Osteocyte (in vitro differentiated cells): ENCODE results near the gene DEPDC1B. TPM values are rescaled to one million over a fixed set of nuclear protein-coding genes. Genes with fewer than 3 reads are reported as not detected.
A peak's percentile ranks its signal among the peaks of the same experiment; 100 is the strongest.
"Not testable (repeated sequence)": the region's sequence is repeated elsewhere in the genome, so short reads cannot be mapped to it uniquely, and the experiment has no call there.

Source experiments
- DNase-seq: peaks from one replicate; pipeline ENCODE4 v3.0.0; 2021; ENCODE audit warnings: mixed read lengths; ENCODE audit not compliant: unreplicated experiment; ENCODE audit errors: extremely low spot score
- H3K27ac Mint-ChIP-seq: one replicate; pipeline ENCODE4 v1.8.0; 2021; ENCODE audit warnings: mild to moderate bottlenecking, mixed read lengths; ENCODE audit not compliant: unreplicated experiment
- H3K27me3 Mint-ChIP-seq: one replicate; pipeline ENCODE4 v1.8.0; 2021; ENCODE audit warnings: mixed read lengths; ENCODE audit not compliant: unreplicated experiment
- H3K36me3 Mint-ChIP-seq: one replicate; pipeline ENCODE4 v1.8.0; 2021; ENCODE audit warnings: mixed read lengths; ENCODE audit not compliant: unreplicated experiment
- H3K4me1 Mint-ChIP-seq: one replicate; pipeline ENCODE4 v1.8.0; 2021; ENCODE audit warnings: mixed read lengths; ENCODE audit not compliant: unreplicated experiment
- H3K4me3 Mint-ChIP-seq: one replicate; pipeline ENCODE4 v1.8.0; 2021; ENCODE audit warnings: mild to moderate bottlenecking, moderate library complexity, mixed read lengths; ENCODE audit not compliant: unreplicated experiment
- H3K9me3 Mint-ChIP-seq: one replicate; pipeline ENCODE4 v1.8.0; 2021; ENCODE audit warnings: mixed read lengths; ENCODE audit not compliant: unreplicated experiment
- total RNA-seq: library from RNA; stranded (reverse); gene quantifications from 2 replicates; pipeline ENCODE4 v1.2.1, GENCODE V29; 2021
- TF ChIP-seq, protein P1 (sequence below): fragments of 200-600 bp; sonication (generic); IDR thresholded peaks from 2 replicates; pipeline ENCODE4 v1.5.0; 2021; ENCODE audit warnings: antibody characterized with exemption, mild to moderate bottlenecking, moderate library complexity

DEPDC1B gene
- total RNA-seq, 1 donor from 2014 or later, result 1.7 TPM

DNA sequence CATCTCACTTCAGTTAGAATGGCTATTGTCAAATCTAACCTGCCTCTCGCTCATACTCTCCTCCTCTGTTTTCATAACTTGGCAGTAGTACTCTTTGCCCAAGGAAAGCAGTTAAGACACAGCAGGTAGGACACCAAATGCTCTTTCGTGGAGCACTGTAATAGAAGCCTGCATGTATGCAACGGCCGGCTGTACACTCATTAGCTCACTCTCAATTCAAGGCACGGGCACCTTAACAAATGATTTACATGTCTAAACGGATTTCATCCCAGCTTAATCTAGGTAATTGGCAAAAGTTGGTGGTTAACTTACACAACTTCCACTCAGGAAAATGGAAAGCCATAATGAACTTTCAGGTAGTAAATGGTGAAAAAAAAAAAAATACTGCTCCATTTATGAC lies 14.9 kb downstream of the DEPDC1B start:
- TF ChIP-seq, protein P1, sequence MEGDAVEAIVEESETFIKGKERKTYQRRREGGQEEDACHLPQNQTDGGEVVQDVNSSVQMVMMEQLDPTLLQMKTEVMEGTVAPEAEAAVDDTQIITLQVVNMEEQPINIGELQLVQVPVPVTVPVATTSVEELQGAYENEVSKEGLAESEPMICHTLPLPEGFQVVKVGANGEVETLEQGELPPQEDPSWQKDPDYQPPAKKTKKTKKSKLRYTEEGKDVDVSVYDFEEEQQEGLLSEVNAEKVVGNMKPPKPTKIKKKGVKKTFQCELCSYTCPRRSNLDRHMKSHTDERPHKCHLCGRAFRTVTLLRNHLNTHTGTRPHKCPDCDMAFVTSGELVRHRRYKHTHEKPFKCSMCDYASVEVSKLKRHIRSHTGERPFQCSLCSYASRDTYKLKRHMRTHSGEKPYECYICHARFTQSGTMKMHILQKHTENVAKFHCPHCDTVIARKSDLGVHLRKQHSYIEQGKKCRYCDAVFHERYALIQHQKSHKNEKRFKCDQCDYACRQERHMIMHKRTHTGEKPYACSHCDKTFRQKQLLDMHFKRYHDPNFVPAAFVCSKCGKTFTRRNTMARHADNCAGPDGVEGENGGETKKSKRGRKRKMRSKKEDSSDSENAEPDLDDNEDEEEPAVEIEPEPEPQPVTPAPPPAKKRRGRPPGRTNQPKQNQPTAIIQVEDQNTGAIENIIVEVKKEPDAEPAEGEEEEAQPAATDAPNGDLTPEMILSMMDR, result no peak
- H3K36me3 Mint-ChIP-seq, result no peaks in the 10 kb centered on the region
- H3K27me3 Mint-ChIP-seq, result no peaks in the 10 kb centered on the region
- H3K4me3 Mint-ChIP-seq, result no peak overlapping the region
- no peaks in the 10 kb centered on the region for H3K9me3 Mint-ChIP-seq
- H3K4me1 Mint-ChIP-seq, result no peaks in the 10 kb centered on the region
- DNase-seq, result no peak
- no peak overlapping the region for H3K27ac Mint-ChIP-seq

DNA sequence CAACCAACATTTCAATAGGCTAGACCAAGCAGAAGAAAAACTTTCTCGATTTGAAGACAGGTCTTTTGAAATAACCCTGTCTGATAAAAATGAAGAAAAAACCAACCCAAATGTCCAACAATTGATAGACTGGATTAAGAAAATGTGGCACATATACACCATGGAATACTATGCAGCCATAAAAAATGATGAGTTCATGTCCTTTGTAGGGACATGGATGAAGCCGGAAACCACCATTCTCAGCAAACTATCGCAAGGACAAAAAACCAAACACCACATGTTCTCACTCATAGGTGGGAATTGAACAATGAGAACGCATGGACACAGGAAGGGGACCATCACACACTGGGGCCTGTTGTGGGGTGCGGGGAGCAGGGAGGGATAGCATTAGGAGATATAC lies 18.0 kb downstream of the DEPDC1B start:
- not testable (repeated sequence) for H3K9me3 Mint-ChIP-seq, H3K36me3 Mint-ChIP-seq, H3K4me1 Mint-ChIP-seq, DNase-seq, H3K27ac Mint-ChIP-seq, H3K27me3 Mint-ChIP-seq, H3K4me3 Mint-ChIP-seq

DNA sequence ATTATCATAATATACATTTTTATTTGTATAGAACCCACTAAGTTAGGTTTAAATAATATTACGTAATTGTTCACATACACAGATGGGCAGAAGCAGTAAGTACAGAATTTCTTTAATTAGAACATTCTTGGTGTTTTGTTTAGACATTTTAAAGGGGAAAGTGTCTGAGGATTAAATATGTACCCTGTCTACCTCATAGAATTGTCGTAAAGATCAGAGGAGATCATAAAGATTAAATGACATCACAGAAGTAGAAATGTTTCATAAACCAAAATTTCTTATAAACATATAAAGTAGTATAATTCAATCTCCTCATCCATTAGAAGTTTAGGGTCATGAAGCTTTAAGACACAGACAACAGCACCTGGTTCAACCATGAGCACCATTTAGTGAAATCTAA lies 20.1 kb downstream of the DEPDC1B start:
- H3K9me3 Mint-ChIP-seq, result no peaks in the 10 kb centered on the region
- no peak for DNase-seq
- no peak overlapping the region for H3K27ac Mint-ChIP-seq
- TF ChIP-seq, protein P1, result no peak
- H3K27me3 Mint-ChIP-seq, result no peaks in the 10 kb centered on the region
- H3K4me1 Mint-ChIP-seq, result peaks cover 7% of the 10 kb centered on the region
- H3K4me3 Mint-ChIP-seq, result no peak overlapping the region
- H3K36me3 Mint-ChIP-seq, result no peaks in the 10 kb centered on the region

DNA sequence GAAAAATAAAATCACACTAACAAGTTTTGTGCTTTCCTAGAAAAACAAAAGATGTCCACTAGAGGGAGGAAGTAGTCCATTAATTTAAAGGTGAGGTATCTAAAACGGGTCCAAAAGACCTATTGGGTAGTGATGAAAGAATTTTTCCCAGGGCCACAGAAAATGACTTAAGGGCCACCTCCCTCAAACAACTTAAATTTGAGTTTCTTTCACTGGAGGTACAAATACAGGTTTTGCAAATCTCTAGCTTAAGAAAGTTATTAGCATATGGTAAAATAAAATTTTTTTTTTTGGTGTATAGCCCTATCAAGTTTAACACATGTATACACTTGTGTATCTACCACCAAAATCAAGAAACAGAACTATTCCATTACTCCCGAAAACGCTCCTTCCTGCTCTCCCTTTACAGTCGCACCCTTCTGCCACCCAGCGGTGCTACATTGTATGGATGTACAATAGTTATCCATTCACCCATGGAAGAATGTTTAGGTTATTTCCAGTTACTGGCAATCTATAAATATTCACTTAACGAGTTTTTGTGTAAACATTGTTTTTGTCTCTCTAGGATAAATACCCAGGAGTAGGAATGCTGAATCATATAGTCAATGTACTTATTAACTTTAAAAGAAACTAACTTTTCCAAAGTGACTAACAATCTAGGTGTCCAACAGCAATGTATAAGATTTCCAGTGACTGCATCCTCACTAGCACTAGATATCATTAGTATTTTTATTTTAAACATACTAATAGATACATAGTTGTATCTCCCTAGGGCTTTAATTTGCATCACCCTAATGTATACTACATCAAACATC lies 21.9 kb downstream of the DEPDC1B start:
- Mint-ChIP-seq H3K4me1 (peaks cover 7% of the 10 kb centered on the region), H3K4me3 (peak overlapping the region; percentile 19), H3K9me3 (no peaks in the 10 kb centered on the region), H3K27me3 (no peaks in the 10 kb centered on the region), H3K36me3 (no peaks in the 10 kb centered on the region), H3K27ac (peak overlapping the region; percentile 69)
- DNase-seq, result no peak
- TF ChIP-seq, protein P1, result peak; percentile 73

DNA sequence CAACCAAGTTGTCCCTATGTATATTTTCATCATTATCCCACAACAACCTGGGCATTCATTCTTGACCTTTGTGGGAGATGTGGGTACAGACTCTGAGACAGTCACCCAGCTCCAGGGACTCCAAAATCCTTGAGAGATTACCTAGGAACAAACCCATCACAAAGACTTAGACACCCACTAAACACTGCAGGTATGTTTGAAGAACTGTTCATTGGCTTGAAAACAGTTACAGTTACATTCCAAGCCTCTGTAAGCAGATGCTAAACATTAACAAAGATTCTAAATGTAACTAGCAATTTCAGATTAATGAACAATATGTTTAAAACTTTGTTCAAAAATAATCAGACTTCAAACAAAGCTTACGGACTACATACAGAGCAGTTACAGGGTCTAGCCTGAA lies 24.7 kb downstream of the DEPDC1B start:
- Mint-ChIP-seq H3K4me1 (peaks cover 7% of the 10 kb centered on the region), H3K36me3 (no peaks in the 10 kb centered on the region), H3K27me3 (no peaks in the 10 kb centered on the region), H3K9me3 (no peaks in the 10 kb centered on the region), H3K27ac (no peak overlapping the region), H3K4me3 (no peak overlapping the region)
- DNase-seq, result no peak
- TF ChIP-seq, protein P1, result no peak
